A673 (cell line): ENCODE data around the gene PTPN5. TPM values are rescaled to one million over a fixed set of nuclear protein-coding genes. Genes with fewer than 3 reads are reported as not detected.

Experiments
- BruUV-seq: library from RNA; stranded (reverse); fragments of 400-500 nt; replicated peaks from 2 replicates; lab custom pipeline; 2021; lab: Mats Ljungman, UMichigan
- CTCF ChIA-PET: fragments of 300-600 bp; sonication (Branson Sonifier 250); formaldehyde crosslinking; loops from one replicate; lab custom pipeline; 2022; ENCODE audit warnings: antibody characterized with exemption; lab: Charles Lee
- POLR2A ChIA-PET: fragments of 300-600 bp; sonication (Branson Sonifier 250); formaldehyde crosslinking; loops from one replicate; lab custom pipeline; 2022; ENCODE audit warnings: antibody characterized with exemption; ENCODE audit not compliant: low non-redundant PET; lab: Charles Lee
- DNase-seq: peaks from one replicate; pipeline ENCODE4 v3.0.0-alpha.2; 2015; ENCODE audit warnings: low spot score
- H3K27ac ChIP-seq: fragments of 200-600 bp; sonication (generic); 2 replicates; pipeline ENCODE4 v1.5.1; 2016; ENCODE audit warnings: mixed run types, low read depth, mild to moderate bottlenecking, mixed read lengths, antibody characterized with exemption, low read length; ENCODE audit not compliant: poor library complexity, severe bottlenecking
- H3K27me3 ChIP-seq: fragments of 200-600 bp; sonication (generic); replicated peaks from 2 replicates; pipeline ENCODE4 v1.6.1; 2017; ENCODE audit warnings: mixed run types, low read depth, mild to moderate bottlenecking, mixed read lengths, antibody characterized with exemption, low read length; ENCODE audit not compliant: insufficient read depth, poor library complexity
- H3K36me3 ChIP-seq: fragments of 200-600 bp; sonication (generic); 2 replicates; pipeline ENCODE4 v1.6.1; 2016; ENCODE audit warnings: mixed run types, mild to moderate bottlenecking, mixed read lengths, antibody characterized with exemption, low read length; ENCODE audit not compliant: insufficient read depth, poor library complexity, severe bottlenecking
- H3K4me1 ChIP-seq: fragments of 200-600 bp; sonication (generic); 2 replicates; pipeline ENCODE4 v1.6.1; 2017; ENCODE audit warnings: mixed run types, mild to moderate bottlenecking, mixed read lengths, antibody characterized with exemption, low read length; ENCODE audit not compliant: insufficient read depth, poor library complexity, severe bottlenecking
- H3K4me3 ChIP-seq: fragments of 200-600 bp; sonication (generic); 2 replicates; pipeline ENCODE4 v1.5.1; 2016; ENCODE audit warnings: low read depth, mixed run types, mild to moderate bottlenecking, mixed read lengths, low read length; ENCODE audit not compliant: poor library complexity, severe bottlenecking
- H3K9me3 ChIP-seq: fragments of 200-600 bp; sonication (generic); 2 replicates; pipeline ENCODE4 v1.6.1; 2016; ENCODE audit warnings: mixed run types, low read depth, mild to moderate bottlenecking, mixed read lengths, antibody characterized with exemption, low read length; ENCODE audit not compliant: poor library complexity, severe bottlenecking
- CTCF ChIP-seq: fragments of 300-800, 200-600 bp; sonication (generic); conservative IDR thresholded peaks from 2 replicates; pipeline ENCODE4 v1.5.1; 2017; ENCODE audit warnings: low read depth, mild to moderate bottlenecking, antibody characterized with exemption, low read length, moderate library complexity, mixed read lengths
- EZH2 ChIP-seq: fragments of 200-600 bp; sonication (generic); IDR thresholded peaks from 2 replicates; pipeline ENCODE4 v1.6.1; 2017; ENCODE audit warnings: borderline replicate concordance, low read depth, mild to moderate bottlenecking, mixed read lengths, antibody characterized with exemption, low read length; ENCODE audit not compliant: poor library complexity, severe bottlenecking
- intact Hi-C: fragments of 100-400 bp; cut with micrococcal nuclease; formaldehyde crosslinking; loops from one replicate; pipeline ENCODE4 v1.10.0; 2022; ENCODE audit not compliant: unreplicated experiment
- total RNA-seq: library from RNA; stranded (reverse); gene quantifications from 2 replicates; pipeline ENCODE4 v1.2.3, GENCODE V29; 2021

PTPN5 gene
- total RNA-seq, 1 experiment from 2014 or later = 0.21 TPM

GRCh38 chr11:18745251-18745650 lies 46.3 kb downstream of the PTPN5 start:
- H3K27ac ChIP-seq = no peak overlapping the region
- no peak overlapping the region for H3K4me3 ChIP-seq
- no TSS peak for BruUV-seq
- H3K36me3 ChIP-seq = no peaks in the 10 kb centered on the region
- TF ChIP-seq EZH2 (no peak), CTCF (no peak)
- POLR2A ChIA-PET = no interaction called here
- intact Hi-C loops = no loop called here
- H3K27me3 ChIP-seq = no peaks in the 10 kb centered on the region
- no peak for DNase-seq
- CTCF ChIA-PET = interaction anchor here (0.6 kb wide), 1 partner anchor 25 kb away, joined by 3 read pairs; no protein-coding TSS in a partner anchor
- no peaks in the 10 kb centered on the region for H3K9me3 ChIP-seq
- no peaks in the 10 kb centered on the region for H3K4me1 ChIP-seq

- ChIA-PET POLR2A (no interaction called here), CTCF (no interaction called here)
- TF ChIP-seq EZH2 (no peak), CTCF (no peak)
- DNase-seq = no peak
- H3K9me3 ChIP-seq = no peaks in the 10 kb centered on the region
- BruUV-seq = no TSS peak
- no peaks in the 10 kb centered on the region for H3K36me3 ChIP-seq
- no peak overlapping the region for H3K4me3 ChIP-seq
- intact Hi-C loops = no loop called here
- H3K4me1 ChIP-seq = no peaks in the 10 kb centered on the region
- H3K27ac ChIP-seq = no peak overlapping the region
- H3K27me3 ChIP-seq = no peaks in the 10 kb centered on the region
Observed at GRCh38 chr11:18743900-18744514, 47.6 kb downstream of the PTPN5 start.

GRCh38 chr11:18743365-18743764 lies 48.2 kb downstream of the PTPN5 start:
- Histone ChIP-seq H3K4me3 (no peak overlapping the region), H3K4me1 (no peaks in the 10 kb centered on the region), H3K27me3 (no peaks in the 10 kb centered on the region), H3K9me3 (no peaks in the 10 kb centered on the region), H3K36me3 (no peaks in the 10 kb centered on the region), H3K27ac (no peak overlapping the region)
- TF ChIP-seq EZH2 = no peak
- TF ChIP-seq CTCF = no peak
- intact Hi-C loops = no loop called here
- ChIA-PET POLR2A (no interaction called here), CTCF (no interaction called here)
- no TSS peak for BruUV-seq
- DNase-seq = no peak
